Naive thymus-derived CD8-positive, alpha-beta T cell (primary cell): ENCODE measurements around the gene SERPINA3. TPM values are rescaled to one million over a fixed set of nuclear protein-coding genes. Genes with fewer than 3 reads are reported as not detected.

Source experiments
- ATAC-seq, 2 donors: fragments of 150-1000 bp; cut with Tn5 transposase in 1 of 2; sonication (Bioruptor Pico), chemical (Tn5 transposase) in 1 of 2; 1 replicate in 1 of 2; 2 replicates in 1 of 2; pipeline ENCODE4 v1.10.0; 2021; ENCODE audit warnings: mild to moderate bottlenecking in 2 of 2, moderate library complexity in 2 of 2
- POLR2A ChIA-PET: fragments of 350-600 bp; sonication (Branson Sonifier 250); formaldehyde crosslinking; loops from one replicate; lab custom pipeline; 2021; ENCODE audit warnings: antibody characterized with exemption; lab: Charles Lee
- DNase-seq, 10 donors: peaks; one replicate each; pipeline versions ENCODE4 v3.0.0 to v3.0.0-alpha.2; 2020 to 2022
- H3K27ac Mint-ChIP-seq, 10 donors: one replicate each; pipeline ENCODE4 v1.8.0; 2020 to 2022; ENCODE audit warnings: mild to moderate bottlenecking in 10 of 10, mixed read lengths in 10 of 10, moderate library complexity in 4 of 10, inconsistent platforms in 1 of 10
- H3K27me3 Mint-ChIP-seq, 5 donors: one replicate each; pipeline ENCODE4 v1.8.0; 2021 to 2022; ENCODE audit warnings: mixed read lengths in 5 of 5
- H3K36me3 Mint-ChIP-seq, 3 donors: one replicate each; pipeline ENCODE4 v1.8.0; 2020 to 2022; ENCODE audit warnings: mixed read lengths in 3 of 3, mild to moderate bottlenecking in 2 of 3, inconsistent platforms in 1 of 3
- H3K4me1 Mint-ChIP-seq, 4 donors: one replicate each; pipeline ENCODE4 v1.8.0; 2021 to 2022; ENCODE audit warnings: mixed read lengths in 4 of 4
- H3K4me3 Mint-ChIP-seq, 10 donors: one replicate each; pipeline ENCODE4 v1.8.0; 2020 to 2022; ENCODE audit warnings: mild to moderate bottlenecking in 10 of 10, mixed read lengths in 10 of 10, moderate library complexity in 6 of 10, inconsistent platforms in 1 of 10
- H3K9me3 Mint-ChIP-seq, 9 donors: one replicate each; pipeline ENCODE4 v1.8.0; 2020 to 2022; ENCODE audit warnings: mixed read lengths in 9 of 9, mild to moderate bottlenecking in 3 of 9, inconsistent platforms in 1 of 9, moderate library complexity in 1 of 9
- polyA plus RNA-seq, 3 donors: library from polyadenylated mRNA; unstranded; fragments of 300-500 nt; fragmentation: Illumina TruSeq; gene quantifications; one replicate each; pipeline ENCODE4 v1.2.3, GENCODE V29; 2021
- total RNA-seq, 8 experiments: library from RNA in 2 of 8; stranded (reverse) in 2 of 8; gene quantifications; one replicate each; pipeline ENCODE4 v1.2.3 and lab custom pipeline; 2021 to 2026

Gene SERPINA3
- not detected for total RNA-seq
- polyA plus RNA-seq: not detected
- 0 reads per million in 6 experiments for total RNA-seq (lab: John Stamatoyannopoulos, UW)

DNA sequence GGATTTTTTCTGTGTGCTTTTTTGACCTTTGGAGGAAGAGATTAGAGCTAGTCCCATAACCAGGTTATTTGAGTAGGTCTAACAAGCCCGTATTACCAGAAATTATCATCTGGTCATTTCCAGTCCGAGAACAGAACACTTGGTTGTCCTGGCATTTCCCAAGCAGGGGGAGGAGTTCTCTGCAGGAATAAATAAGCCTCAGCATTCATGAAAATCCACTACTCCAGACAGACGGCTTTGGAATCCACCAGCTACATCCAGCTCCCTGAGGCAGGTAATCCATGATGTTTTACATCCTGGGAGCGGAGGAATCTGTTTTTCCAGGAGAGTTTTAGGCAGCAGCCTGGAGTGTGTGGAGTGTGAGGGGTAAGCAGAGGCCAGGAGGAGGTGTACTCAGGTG is at the start of gene SERPINA3:
SERPINA3 (plus strand) TSS at position 218 of the 400 bp plus-strand sequence. CDS start 2,051 bp downstream, outside the sequence.
- POLR2A ChIA-PET: no interaction called here
- H3K27ac Mint-ChIP-seq: no peak within 1 kb of the TSS
- DNase-seq (no peak), ATAC-seq (no peak)
- H3K27me3 Mint-ChIP-seq: peaks cover 0 to 15% (median 2%) of the 10 kb centered on the region in 5 donors
- H3K36me3 Mint-ChIP-seq: peaks cover 0 to 7% (median 0%) of the 10 kb centered on the region in 3 donors
- H3K4me1 Mint-ChIP-seq: no peaks in the 10 kb centered on the region
- H3K9me3 Mint-ChIP-seq: peaks cover 0 to 15% (median 8%) of the 10 kb centered on the region in 9 donors
- H3K4me3 Mint-ChIP-seq: no peak within 1 kb of the TSS

DNA sequence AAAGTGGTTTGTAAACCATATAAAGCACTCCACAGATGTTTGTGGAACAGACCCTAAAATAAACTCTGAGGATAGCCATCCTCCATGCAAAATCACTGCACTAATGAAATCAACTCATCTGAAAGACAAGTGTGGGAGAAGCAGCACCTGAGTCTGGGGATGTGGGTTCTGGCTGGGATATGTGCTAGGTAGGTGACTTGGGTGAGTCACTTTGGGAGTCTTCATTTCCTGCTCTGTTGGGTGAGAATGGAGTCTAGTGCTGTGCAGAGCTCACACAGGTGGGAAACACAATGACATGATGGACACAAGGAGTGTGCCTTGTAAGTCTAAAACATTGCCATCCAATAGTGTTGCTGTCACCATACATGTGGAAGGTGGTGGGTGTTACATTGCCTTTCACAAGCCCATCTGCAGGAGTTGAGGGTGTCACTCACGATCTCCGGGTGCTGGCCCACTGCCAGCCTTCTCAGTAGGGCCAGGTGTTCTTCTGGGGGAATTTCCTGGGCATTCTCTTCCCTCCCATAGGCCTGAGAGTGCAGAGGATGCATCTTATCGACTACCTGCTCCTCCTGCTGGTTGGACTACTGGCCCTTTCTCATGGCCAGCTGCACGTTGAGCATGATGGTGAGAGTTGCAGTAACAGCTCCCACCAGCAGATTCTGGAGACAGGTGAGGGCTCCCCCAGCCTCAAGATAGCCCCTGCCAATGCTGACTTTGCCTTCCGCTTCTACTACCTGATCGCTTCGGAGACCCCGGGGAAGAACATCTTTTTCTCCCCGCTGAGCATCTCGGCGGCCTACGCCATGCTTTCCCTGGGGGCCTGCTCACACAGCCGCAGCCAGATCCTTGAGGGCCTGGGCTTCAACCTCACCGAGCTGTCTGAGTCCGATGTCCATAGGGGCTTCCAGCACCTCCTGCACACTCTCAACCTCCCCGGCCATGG is 49.0 kb upstream of the SERPINA3 start:
- Mint-ChIP-seq H3K27ac (no peak overlapping the region), H3K27me3 (peaks cover 9 to 45% (median 23%) of the 10 kb centered on the region in 5 donors), H3K9me3 (peaks cover 0 to 9% (median 0%) of the 10 kb centered on the region in 9 donors), H3K36me3 (no peaks in the 10 kb centered on the region), H3K4me1 (peaks cover 0 to 2% (median 0%) of the 10 kb centered on the region in 4 donors), H3K4me3 (no peak overlapping the region)
- ATAC-seq (no peak), DNase-seq (peak in 1 of 10 donors; percentile 16)
- POLR2A ChIA-PET: no interaction called here

DNA sequence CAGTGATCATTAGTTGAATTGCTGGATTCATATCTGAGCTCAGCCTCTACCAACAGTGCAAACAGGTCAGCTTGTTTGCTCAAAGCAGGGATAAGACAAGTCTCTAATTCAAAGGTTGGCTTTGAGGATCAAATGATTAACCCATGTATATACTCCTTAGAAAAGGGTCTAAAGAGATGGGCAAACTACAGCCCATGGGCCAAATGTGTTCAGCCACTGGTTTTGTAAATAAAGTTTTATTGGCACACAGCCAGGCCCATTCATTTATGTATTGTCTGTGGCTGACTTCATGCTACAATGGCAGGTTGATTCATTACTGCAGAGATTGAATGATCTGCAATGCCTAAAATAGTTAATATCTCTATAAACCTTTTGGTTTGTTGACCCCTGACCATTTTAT is 47.8 kb upstream of the SERPINA3 start:
- peaks cover 0 to 9% (median 0%) of the 10 kb centered on the region in 9 donors for H3K9me3 Mint-ChIP-seq
- peaks cover 0 to 2% (median 0%) of the 10 kb centered on the region in 4 donors for H3K4me1 Mint-ChIP-seq
- H3K27ac Mint-ChIP-seq: no peak overlapping the region
- H3K4me3 Mint-ChIP-seq: no peak overlapping the region
- H3K36me3 Mint-ChIP-seq: no peaks in the 10 kb centered on the region
- ATAC-seq (no peak), DNase-seq (peak in 1 of 10 donors; percentile 4)
- peaks cover 8 to 35% (median 20%) of the 10 kb centered on the region in 5 donors for H3K27me3 Mint-ChIP-seq
- POLR2A ChIA-PET: no interaction called here

DNA sequence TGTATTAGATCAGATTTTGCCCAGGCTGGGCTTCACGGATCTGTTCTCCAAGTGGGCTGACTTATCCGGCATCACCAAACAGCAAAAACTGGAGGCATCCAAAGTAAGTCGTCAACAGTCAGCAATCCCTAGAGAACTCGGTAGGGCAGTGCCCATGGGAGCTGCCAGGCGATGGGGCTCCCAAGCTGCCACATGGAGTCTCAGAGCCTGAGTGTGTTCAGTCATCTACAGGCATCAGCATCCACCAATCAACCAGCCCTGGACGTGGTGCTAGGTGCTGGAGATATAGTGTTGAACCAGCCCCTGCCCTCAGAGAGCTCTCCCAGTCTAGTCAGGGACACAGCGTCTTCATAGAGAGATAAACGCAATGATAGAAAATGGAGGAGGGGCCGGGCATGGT is 44.0 kb upstream of the SERPINA3 start:
- Mint-ChIP-seq H3K36me3 (no peaks in the 10 kb centered on the region), H3K4me1 (peaks cover 0 to 2% (median 0%) of the 10 kb centered on the region in 4 donors), H3K27ac (no peak overlapping the region), H3K4me3 (no peak overlapping the region), H3K27me3 (peaks cover 0 to 16% (median 3%) of the 10 kb centered on the region in 5 donors), H3K9me3 (peaks cover 0 to 9% (median 0%) of the 10 kb centered on the region in 9 donors)
- peak in 1 of 10 donors; percentile 16 for DNase-seq
- no peak for ATAC-seq
- POLR2A ChIA-PET: no interaction called here

DNA sequence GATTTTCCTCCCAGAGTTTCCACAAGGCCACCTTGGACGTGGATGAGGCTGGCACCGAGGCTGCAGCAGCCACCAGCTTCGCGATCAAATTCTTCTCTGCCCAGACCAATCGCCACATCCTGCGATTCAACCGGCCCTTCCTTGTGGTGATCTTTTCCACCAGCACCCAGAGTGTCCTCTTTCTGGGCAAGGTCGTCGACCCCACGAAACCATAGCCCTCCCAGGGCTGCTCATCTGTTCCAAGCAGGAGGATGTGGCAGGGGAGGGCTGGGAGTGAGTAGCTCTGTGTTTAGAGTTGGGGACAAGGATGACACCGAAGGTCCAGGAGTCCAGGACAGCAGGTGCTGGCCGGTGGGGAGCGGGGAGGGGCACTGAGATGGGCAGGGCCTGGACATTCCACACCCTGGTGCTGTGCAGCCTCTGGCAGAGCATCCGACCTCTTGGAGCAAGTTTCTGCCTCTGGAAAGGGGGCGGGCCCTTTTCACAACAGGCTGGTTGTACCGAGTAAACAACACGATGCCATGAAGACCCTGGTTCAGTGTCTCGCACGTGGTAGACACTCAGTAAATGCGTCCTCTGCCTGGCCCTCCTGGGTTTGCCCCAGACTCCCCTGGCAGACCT is 42.7 kb upstream of the SERPINA3 start:
- peaks cover 0 to 2% (median 0%) of the 10 kb centered on the region in 4 donors for H3K4me1 Mint-ChIP-seq
- H3K9me3 Mint-ChIP-seq: peaks cover 0 to 9% (median 0%) of the 10 kb centered on the region in 9 donors
- H3K36me3 Mint-ChIP-seq: no peaks in the 10 kb centered on the region
- POLR2A ChIA-PET: no interaction called here
- no peak overlapping the region for H3K4me3 Mint-ChIP-seq
- ATAC-seq: no peak
- H3K27ac Mint-ChIP-seq: no peak overlapping the region
- DNase-seq: peak in 1 of 10 donors; percentile 54
- peaks cover 0 to 11% (median 0%) of the 10 kb centered on the region in 5 donors for H3K27me3 Mint-ChIP-seq

DNA sequence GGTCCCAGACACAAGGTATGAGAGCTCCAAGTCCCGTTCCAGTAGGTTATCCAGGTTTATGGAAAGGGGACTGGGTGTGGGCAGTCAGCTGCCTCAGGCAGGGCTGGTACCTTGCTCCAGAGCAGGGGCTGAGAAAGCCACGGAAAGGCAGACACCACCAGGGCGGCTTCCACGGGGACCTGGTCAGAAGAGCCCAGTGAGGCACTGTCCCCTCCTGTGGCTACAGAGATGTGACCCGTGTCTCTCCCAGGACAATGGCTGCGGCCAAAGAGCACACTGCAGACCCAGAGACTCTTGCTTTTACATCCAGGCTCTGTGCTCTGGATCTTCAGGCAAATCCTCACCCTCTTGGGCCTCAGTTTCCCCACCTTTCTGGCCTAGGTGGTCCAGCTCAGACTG is 42.2 kb upstream of the SERPINA3 start:
- no peaks in the 10 kb centered on the region for H3K36me3 Mint-ChIP-seq
- peak in 1 of 10 donors; percentile 42 for DNase-seq
- no peak overlapping the region for H3K27ac Mint-ChIP-seq
- H3K9me3 Mint-ChIP-seq: peaks cover 0 to 9% (median 0%) of the 10 kb centered on the region in 9 donors
- ATAC-seq: no peak
- no peak overlapping the region for H3K4me3 Mint-ChIP-seq
- peaks cover 0 to 11% (median 0%) of the 10 kb centered on the region in 5 donors for H3K27me3 Mint-ChIP-seq
- POLR2A ChIA-PET: no interaction called here
- H3K4me1 Mint-ChIP-seq: peaks cover 0 to 2% (median 0%) of the 10 kb centered on the region in 4 donors

DNA sequence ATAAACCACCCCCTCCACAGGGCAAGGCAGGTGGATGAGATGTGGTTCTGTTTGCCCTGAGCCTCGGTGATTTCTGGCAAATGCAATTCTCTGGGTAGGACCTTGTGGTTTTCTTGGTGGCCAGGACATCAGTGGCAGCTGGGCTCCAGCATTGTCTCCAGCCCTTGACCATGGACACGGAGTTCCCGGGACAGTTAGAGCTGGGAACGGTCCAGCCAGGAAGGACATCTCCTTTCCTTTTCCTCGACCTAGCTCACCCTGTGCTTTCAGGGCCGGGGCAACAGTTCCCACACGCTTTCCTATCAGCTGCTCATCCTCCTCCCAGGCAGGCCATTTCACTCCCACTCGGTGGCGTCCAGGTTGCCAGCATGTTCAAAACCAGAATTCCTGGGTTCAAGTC is 41.8 kb upstream of the SERPINA3 start:
- no peak overlapping the region for H3K27ac Mint-ChIP-seq
- H3K4me3 Mint-ChIP-seq: no peak overlapping the region
- POLR2A ChIA-PET: no interaction called here
- peaks cover 0 to 2% (median 0%) of the 10 kb centered on the region in 4 donors for H3K4me1 Mint-ChIP-seq
- DNase-seq: peak in 1 of 10 donors; percentile 21
- H3K36me3 Mint-ChIP-seq: no peaks in the 10 kb centered on the region
- H3K9me3 Mint-ChIP-seq: peaks cover 0 to 9% (median 0%) of the 10 kb centered on the region in 9 donors
- no peak for ATAC-seq
- peaks cover 0 to 11% (median 0%) of the 10 kb centered on the region in 5 donors for H3K27me3 Mint-ChIP-seq

DNA sequence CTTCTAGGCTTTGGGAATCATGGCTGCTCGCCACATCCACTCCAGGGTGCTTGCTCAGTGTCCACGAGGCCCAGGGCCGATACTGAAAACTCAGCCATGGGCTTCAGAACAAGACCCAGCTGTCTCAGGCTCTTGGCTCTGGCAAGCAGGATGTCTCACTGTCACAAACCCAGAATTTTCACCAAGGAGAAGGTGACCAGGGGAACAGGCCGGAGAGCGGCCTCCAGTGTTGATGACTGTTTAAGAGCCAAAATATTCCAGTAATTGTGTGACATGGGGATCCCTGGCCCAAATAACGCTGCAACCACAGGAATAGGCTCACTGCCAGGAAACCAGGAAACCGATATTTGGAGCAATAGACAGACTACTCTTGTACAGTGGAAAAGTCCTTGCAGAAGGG is 40.8 kb upstream of the SERPINA3 start:
- Mint-ChIP-seq H3K27me3 (peaks cover 0 to 6% (median 0%) of the 10 kb centered on the region in 5 donors), H3K27ac (no peak overlapping the region), H3K9me3 (peaks cover 0 to 5% (median 0%) of the 10 kb centered on the region in 9 donors), H3K36me3 (no peaks in the 10 kb centered on the region), H3K4me3 (no peak overlapping the region), H3K4me1 (peaks cover 0 to under 1% (median 0%) of the 10 kb centered on the region in 4 donors)
- DNase-seq: peak in 1 of 10 donors; percentile 10
- POLR2A ChIA-PET: no interaction called here
- ATAC-seq: no peak

DNA sequence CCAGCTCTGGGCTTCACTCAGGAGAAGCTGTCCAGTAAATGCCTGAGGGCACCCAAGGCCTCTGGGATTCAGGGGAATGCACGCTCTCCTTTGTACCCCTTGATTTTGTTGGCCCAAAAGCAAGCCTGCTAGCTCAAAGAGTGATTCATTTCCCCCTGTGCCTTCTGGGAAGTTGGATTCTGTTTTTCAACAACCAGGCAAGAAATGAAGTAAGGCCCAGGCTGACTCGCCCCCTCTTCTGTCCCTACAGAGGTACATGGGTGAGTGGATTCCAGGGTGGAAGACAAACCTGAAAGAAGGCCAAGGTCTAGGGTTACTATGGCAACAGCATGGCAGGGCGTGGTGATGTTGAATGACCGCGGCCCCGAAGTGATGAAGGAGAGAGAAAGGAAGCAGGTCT is 40.2 kb upstream of the SERPINA3 start:
- POLR2A ChIA-PET: no interaction called here
- H3K4me3 Mint-ChIP-seq: no peak overlapping the region
- no peaks in the 10 kb centered on the region for H3K4me1 Mint-ChIP-seq
- ATAC-seq (no peak), DNase-seq (peak in 1 of 10 donors; percentile 2)
- H3K27ac Mint-ChIP-seq: no peak overlapping the region
- peaks cover 0 to 3% (median 0%) of the 10 kb centered on the region in 5 donors for H3K27me3 Mint-ChIP-seq
- no peaks in the 10 kb centered on the region for H3K9me3 Mint-ChIP-seq
- no peaks in the 10 kb centered on the region for H3K36me3 Mint-ChIP-seq

DNA sequence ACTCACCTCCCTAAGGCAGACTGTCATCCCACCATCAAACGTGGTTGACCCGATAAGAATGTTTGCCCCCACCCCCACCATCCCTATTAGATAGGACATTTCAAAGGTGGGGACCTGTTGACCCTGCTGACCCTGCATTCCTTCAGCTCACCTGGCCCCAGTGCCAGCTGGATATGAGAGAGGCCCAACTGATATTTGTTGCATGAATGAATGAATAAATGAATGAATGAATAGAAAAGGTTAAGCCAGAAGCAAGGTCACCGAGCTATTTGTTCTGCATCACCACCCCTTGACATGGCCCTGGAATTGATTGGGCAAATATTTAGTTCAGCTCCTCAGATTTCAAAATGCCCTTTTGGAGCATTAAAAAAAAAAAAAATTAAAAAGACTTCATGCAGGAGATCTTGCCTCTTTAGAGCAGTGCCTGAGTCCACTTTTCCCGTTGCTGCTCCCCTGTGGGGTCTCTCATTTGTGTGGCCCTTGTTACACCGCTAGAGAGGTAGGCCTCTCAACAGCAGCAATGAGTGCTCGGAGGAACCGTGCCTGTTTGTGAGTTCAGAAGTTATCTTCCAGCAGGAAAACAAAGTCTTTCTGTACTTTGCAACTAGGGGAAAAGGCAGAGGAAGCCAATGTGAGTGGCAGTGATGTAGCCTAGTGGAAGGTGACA is 39.4 kb upstream of the SERPINA3 start:
- H3K27ac Mint-ChIP-seq: no peak overlapping the region
- POLR2A ChIA-PET: no interaction called here
- H3K4me1 Mint-ChIP-seq: no peaks in the 10 kb centered on the region
- peaks cover 0 to 1% (median 0%) of the 10 kb centered on the region in 9 donors for H3K9me3 Mint-ChIP-seq
- ATAC-seq (no peak), DNase-seq (peak in 1 of 10 donors; percentile 40)
- H3K36me3 Mint-ChIP-seq: no peaks in the 10 kb centered on the region
- peaks cover 0 to 3% (median 0%) of the 10 kb centered on the region in 5 donors for H3K27me3 Mint-ChIP-seq
- no peak overlapping the region for H3K4me3 Mint-ChIP-seq

DNA sequence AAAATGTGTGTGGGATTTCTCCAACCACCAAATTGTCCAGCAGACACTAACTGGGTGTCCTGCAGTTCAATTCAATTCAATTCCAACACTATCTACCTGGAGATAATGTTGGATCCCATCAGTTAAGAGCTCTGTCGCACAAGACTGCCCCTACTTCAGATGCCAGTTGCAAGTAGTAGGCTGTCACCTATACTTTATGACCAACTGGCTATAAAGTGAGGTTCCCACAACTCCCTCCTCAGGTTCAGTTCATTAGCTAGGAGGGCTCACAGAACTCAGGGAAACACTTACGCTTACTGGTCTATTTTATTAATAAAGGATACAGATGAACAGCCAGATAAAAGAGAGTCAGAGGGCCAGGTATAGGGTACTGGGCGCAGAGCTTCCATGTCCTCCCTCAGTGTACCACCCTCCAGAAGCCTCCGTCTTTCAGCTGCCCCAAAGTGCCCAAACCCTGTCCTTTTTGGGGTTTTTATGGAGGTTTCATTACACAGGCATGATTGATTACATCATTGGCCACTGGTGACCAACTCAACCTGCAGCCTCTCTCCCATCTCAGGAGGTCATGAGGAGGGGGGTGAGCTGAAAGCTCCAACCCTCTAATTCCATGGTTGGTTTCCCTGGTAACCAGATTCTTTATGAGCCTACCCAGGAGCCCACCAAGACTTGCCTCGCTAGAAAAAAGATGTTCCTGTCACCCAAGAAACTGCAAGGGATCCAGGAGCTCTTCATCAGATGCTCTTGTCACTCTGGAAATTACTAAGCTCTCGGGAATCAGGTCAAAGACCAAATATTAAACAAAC is 38.5 kb upstream of the SERPINA3 start:
- POLR2A ChIA-PET: no interaction called here
- Mint-ChIP-seq H3K27me3 (peaks cover 0 to 5% (median 0%) of the 10 kb centered on the region in 5 donors), H3K27ac (no peak overlapping the region), H3K36me3 (no peaks in the 10 kb centered on the region), H3K9me3 (peaks cover 0 to 2% (median 0%) of the 10 kb centered on the region in 9 donors), H3K4me3 (no peak overlapping the region), H3K4me1 (no peaks in the 10 kb centered on the region)
- DNase-seq: peak in 1 of 10 donors; percentile 4
- ATAC-seq: no peak
